GM21786 (cell line): ENCODE measurements around the gene SPPL3.
"Not testable (repeated sequence)": the region's sequence is repeated elsewhere in the genome, so short reads cannot be mapped to it uniquely, and the experiment has no call there.

Source experiments
- ATAC-seq: cut with Tn5 transposase; IDR thresholded peaks from one replicate; pipeline ENCODE4 v1.9.1; 2021; ENCODE audit not compliant: unreplicated experiment

Gene SPPL3

GRCh38 chr12:120920178-120920577 is 16.0 kb upstream of the SPPL3 start:
- no peak for ATAC-seq

- no peak for ATAC-seq
These were observed 13.6 kb upstream of the SPPL3 start for GRCh38 chr12:120917748-120918147.

DNA sequence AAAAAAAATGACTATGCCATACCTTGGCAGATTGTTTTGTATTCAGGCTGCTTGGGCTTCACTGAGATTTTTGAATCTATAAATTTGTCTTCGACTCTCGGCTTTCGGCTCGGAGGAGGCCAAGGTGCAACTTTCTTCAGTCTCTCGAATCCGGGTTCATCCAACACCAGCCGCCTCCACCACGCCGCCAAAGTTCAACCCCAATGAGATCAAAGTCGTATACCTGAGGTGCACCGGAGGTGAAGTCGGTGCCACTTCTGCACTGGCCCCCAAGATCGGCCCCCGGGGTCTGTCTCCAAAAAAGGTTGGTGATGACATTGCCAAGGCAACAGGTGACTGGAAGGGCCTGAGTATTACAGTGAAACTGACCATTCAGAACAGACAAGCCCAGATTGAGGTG is 12.4 kb upstream of the SPPL3 start:
- no peak for ATAC-seq

- no peak for ATAC-seq
These were observed 10.6 kb upstream of the SPPL3 start for GRCh38 chr12:120914794-120915193.

GRCh38 chr12:120909633-120910298 is 5.6 kb upstream of the SPPL3 start:
- ATAC-seq: no peak

GRCh38 chr12:120905856-120906384 is 1.8 kb upstream of the SPPL3 start:
- ATAC-seq: no peak

GRCh38 chr12:120903412-120904196 is 554 bp downstream of the SPPL3 start:
- peak; percentile 33 for ATAC-seq

- ATAC-seq: no peak
These were observed 1.2 kb downstream of the SPPL3 start for GRCh38 chr12:120902846-120903411.

DNA sequence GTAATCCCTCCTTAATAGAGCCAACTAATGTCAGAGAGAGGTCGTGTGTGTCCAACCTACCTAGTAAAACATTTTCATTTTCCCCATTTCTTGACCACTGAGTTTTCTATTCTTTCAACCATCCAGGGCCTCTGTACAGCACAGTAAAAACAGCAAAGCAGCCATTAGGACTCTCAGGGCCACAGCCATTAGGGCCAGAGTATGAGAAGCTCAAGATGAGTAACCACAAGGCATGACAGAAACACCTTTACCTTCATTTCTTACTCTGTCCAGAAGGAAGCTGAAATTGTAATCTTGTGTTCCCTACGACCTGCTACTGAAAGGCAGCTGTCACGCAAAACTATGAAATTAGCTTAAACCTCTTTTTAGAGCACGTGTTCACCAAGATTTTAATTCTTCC is 2.3 kb downstream of the SPPL3 start:
- no peak for ATAC-seq

- ATAC-seq: not testable (repeated sequence)
These were observed 3.1 kb downstream of the SPPL3 start for GRCh38 chr12:120901101-120901500.

- no peak for ATAC-seq
These were observed 8.6 kb downstream of the SPPL3 start for GRCh38 chr12:120895532-120895931.

- no peak for ATAC-seq
These were observed 11.9 kb downstream of the SPPL3 start for GRCh38 chr12:120892265-120892664.

GRCh38 chr12:120890963-120891362 is 13.2 kb downstream of the SPPL3 start:
- ATAC-seq: no peak

GRCh38 chr12:120887253-120888043 is 16.7 kb downstream of the SPPL3 start:
- ATAC-seq: no peak

DNA sequence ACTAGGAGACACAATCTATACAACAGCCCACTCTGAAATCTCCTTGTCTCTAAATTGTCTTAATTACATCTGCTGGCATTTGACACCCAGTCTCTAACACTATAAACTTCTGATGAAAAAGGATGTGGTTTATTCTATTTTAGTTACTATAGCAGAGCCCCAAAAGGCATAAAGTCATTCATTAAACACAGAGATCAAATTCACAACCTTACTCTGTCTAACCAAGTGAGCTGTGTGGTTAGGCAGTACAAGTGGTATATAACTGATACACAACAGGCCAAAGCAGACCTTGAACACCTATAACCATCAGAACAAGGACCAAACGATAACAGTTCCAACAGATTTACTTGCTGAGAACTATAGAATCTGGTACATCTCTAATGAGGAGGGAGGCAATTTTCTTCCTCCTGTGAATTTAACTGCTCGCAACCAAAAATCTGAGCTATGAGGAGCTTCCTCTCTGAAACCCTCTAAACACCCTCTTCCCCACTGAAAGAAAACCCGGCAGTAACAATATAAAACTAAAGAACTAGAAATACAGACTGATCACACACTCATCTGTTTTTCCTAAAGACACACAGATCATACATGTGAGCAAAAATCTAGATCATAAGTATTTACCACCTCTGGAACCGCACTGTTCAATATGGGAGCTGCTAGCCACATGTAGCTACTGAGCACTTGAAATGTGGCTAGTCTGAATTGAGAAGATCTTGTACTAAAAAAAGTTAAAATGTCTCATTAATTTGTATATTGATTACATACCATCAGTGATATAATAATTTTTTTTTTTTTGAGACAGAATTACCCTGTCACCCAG is 17.7 kb downstream of the SPPL3 start:
- peak; percentile 86 for ATAC-seq

DNA sequence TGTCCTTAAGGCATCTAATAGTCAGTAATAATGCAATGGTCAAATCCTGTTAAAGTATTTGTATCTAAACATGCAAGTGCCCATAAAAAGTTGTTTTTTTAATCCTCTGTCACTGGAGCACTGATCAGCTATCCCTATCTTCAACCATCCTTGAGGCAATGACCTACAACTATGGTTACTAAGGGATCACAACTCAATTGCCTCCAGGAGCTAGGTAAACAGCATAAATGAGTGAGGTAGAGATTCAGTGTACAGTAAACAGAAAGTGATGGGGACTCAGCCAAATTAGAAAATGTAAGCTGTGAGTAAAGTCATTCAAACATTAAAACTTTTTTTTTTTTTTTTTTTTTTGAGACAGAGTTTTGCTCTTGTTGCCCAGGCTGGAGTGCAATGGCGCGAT is 18.6 kb downstream of the SPPL3 start:
- ATAC-seq: no peak

GRCh38 chr12:120884644-120885043 is 19.5 kb downstream of the SPPL3 start:
- no peak for ATAC-seq

- ATAC-seq: no peak
These were observed 22.1 kb downstream of the SPPL3 start for GRCh38 chr12:120882055-120882555.

DNA sequence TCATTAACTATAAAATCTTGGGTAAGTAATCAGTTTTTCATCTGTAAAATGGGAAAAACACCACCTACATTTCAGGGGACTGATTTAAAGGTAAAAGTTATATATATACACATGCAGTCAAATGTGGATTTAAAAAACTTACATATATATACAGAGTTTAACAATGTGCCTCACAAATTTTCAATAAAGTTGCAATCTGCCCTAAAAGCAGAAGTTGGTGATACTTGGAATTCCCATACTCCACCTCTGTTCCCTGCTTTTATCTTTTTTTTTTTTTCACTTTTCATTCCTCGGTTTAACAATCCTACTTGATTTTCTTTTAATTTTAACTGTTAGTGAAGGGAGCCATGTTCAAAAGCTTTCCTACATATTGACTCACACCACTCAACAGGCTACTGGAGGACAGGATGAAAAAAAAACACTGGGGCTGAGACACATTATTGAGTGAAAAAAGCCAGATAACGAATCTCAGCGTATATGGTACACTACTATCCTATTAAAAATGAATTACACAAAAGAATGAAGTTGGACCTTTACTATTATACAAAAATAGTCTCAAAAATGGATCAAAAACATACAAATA is 24.3 kb downstream of the SPPL3 start:
- no peak for ATAC-seq

DNA sequence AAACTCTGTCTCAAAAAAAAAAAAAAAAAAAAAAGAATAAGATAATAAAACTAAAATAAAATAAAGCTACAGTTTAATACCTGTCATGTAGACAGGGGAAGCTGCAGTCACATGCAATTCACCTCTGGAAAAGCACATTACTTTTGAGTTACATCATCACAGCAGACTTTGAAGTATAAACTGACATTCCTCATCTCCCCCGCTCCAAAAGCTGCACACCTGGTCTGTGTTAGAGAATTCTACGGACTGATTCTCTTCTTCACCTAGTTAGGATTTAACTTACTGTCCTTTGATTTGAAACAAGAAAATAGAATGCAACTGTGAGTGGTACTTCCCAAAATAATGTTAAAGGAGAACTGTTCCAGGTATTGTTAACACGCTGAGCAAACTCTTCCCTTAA is 25.1 kb downstream of the SPPL3 start:
- ATAC-seq: no peak
